KMS-11 (cell line): Measurements from ENCODE around the gene SHB.

Experiments used
- H2AFZ ChIP-seq: fragments of 200-600 bp; sonication (generic); 2 replicates; pipeline ENCODE4 v1.6.1; 2016; ENCODE audit warnings: antibody characterized with exemption, mixed run types, low read depth
- H3K27ac ChIP-seq: fragments of 200-600 bp; sonication (generic); 2 replicates; pipeline ENCODE4 v1.6.1; 2016; ENCODE audit warnings: mild to moderate bottlenecking, mixed run types
- H3K27me3 ChIP-seq: fragments of 200-600 bp; sonication (generic); 2 replicates; pipeline ENCODE4 v1.6.1; 2017; ENCODE audit warnings: mild to moderate bottlenecking, low read depth, mixed run types, moderate library complexity; ENCODE audit not compliant: insufficient read depth
- H3K36me3 ChIP-seq: fragments of 200-600 bp; sonication (generic); 2 replicates; pipeline ENCODE4 v1.6.1; 2017; ENCODE audit warnings: mild to moderate bottlenecking, mixed run types; ENCODE audit not compliant: insufficient read depth
- H3K4me1 ChIP-seq: fragments of 200-600 bp; sonication (generic); 2 replicates; pipeline ENCODE4 v1.6.1; 2016; ENCODE audit warnings: mild to moderate bottlenecking, low read depth, mixed run types; ENCODE audit not compliant: poor library complexity, severe bottlenecking
- H3K4me2 ChIP-seq: fragments of 200-600 bp; sonication (generic); 2 replicates; pipeline ENCODE4 v1.7.0; 2016; ENCODE audit warnings: mild to moderate bottlenecking, mixed run types
- H3K4me3 ChIP-seq: fragments of 200-600 bp; sonication (generic); IDR thresholded peaks from 2 replicates; pipeline ENCODE4 v1.6.1; 2017; ENCODE audit warnings: low read depth, low read length, mixed read lengths; ENCODE audit not compliant: insufficient read depth
- H3K79me2 ChIP-seq: fragments of 200-600 bp; sonication (generic); 2 replicates; pipeline ENCODE4 v1.6.1; 2016; ENCODE audit warnings: low read depth, mixed run types; ENCODE audit not compliant: insufficient read depth
- H3K9ac ChIP-seq: fragments of 200-600 bp; sonication (generic); 2 replicates; pipeline ENCODE4 v1.6.1; 2016; ENCODE audit warnings: mild to moderate bottlenecking, mixed run types
- H4K20me1 ChIP-seq: fragments of 200-600 bp; sonication (generic); 2 replicates; pipeline ENCODE4 v1.6.1; 2016; ENCODE audit warnings: mild to moderate bottlenecking, mixed run types; ENCODE audit not compliant: insufficient read depth
- TF ChIP-seq, protein P1 (sequence below): fragments of 200-600 bp; sonication (generic); conservative IDR thresholded peaks from 2 replicates; pipeline ENCODE4 v1.6.1; 2017; ENCODE audit warnings: low read depth, mild to moderate bottlenecking, antibody characterized with exemption, low read length, moderate library complexity, mixed read lengths

Gene SHB

DNA sequence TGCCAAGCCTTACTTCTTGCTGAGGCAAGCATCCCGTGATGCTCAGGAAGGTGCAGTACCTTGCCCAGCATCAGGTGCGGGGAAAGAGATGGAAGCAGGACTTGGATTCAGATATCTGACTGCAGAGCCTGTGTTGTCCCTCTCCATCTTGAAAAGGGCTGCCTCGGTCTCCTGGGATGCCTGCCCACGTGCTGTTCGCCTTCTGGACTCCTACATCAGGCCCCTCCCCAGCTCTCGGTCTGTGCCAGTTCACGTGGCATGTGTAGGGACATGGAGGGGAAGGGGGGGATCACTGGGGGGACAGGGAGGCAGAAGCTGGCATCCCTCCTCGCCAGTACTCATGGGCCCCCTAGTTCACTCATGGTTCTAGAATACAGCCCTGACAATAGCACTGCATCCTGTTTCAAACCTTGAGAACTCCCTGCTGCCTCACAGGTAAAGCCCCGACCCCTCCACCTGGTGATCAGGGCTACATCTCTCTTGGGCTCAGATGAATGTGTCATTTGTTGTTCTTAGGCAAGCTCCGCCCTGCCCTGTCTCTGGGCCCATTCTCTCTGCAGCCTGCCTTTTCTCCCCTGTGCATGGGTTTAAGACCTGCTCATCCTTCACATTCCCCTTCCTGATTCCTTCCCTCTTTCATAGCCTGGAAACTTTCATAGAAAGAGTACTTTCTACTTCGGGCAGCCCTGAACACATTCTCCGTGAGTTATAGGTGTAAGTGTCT, 126.2 kb downstream of the SHB start:
- H3K27me3 ChIP-seq, result no peaks in the 10 kb centered on the region
- H3K9ac ChIP-seq, result no peak overlapping the region
- no peak overlapping the region for H2AFZ ChIP-seq
- no peak overlapping the region for H3K27ac ChIP-seq
- no peaks in the 10 kb centered on the region for H3K36me3 ChIP-seq
- TF ChIP-seq, protein P1, sequence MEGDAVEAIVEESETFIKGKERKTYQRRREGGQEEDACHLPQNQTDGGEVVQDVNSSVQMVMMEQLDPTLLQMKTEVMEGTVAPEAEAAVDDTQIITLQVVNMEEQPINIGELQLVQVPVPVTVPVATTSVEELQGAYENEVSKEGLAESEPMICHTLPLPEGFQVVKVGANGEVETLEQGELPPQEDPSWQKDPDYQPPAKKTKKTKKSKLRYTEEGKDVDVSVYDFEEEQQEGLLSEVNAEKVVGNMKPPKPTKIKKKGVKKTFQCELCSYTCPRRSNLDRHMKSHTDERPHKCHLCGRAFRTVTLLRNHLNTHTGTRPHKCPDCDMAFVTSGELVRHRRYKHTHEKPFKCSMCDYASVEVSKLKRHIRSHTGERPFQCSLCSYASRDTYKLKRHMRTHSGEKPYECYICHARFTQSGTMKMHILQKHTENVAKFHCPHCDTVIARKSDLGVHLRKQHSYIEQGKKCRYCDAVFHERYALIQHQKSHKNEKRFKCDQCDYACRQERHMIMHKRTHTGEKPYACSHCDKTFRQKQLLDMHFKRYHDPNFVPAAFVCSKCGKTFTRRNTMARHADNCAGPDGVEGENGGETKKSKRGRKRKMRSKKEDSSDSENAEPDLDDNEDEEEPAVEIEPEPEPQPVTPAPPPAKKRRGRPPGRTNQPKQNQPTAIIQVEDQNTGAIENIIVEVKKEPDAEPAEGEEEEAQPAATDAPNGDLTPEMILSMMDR, result no peak
- no peaks in the 10 kb centered on the region for H3K79me2 ChIP-seq
- no peaks in the 10 kb centered on the region for H3K4me1 ChIP-seq
- H3K4me2 ChIP-seq, result no peak overlapping the region
- no peaks in the 10 kb centered on the region for H4K20me1 ChIP-seq
- no peak overlapping the region for H3K4me3 ChIP-seq

DNA sequence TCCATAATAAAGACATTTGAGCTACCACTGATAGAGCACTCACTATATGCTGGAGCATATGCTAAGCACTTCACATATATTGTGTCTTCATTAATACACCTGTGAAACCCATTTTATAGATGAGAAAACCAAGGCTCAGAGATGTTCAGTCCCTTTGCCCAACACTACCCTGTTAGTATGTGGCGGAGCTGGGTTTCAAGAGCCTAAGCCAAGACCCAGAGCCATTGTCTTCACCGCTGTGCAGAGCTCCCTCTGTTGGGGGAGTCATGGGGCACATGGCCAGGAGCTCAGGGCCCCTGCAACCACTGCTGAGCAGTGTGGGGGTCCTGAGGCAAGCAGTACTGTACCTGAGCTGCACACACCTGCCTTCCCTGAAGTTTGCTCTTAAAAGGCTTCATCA, 127.8 kb downstream of the SHB start:
- no peaks in the 10 kb centered on the region for H3K4me1 ChIP-seq
- H3K27ac ChIP-seq, result no peak overlapping the region

DNA sequence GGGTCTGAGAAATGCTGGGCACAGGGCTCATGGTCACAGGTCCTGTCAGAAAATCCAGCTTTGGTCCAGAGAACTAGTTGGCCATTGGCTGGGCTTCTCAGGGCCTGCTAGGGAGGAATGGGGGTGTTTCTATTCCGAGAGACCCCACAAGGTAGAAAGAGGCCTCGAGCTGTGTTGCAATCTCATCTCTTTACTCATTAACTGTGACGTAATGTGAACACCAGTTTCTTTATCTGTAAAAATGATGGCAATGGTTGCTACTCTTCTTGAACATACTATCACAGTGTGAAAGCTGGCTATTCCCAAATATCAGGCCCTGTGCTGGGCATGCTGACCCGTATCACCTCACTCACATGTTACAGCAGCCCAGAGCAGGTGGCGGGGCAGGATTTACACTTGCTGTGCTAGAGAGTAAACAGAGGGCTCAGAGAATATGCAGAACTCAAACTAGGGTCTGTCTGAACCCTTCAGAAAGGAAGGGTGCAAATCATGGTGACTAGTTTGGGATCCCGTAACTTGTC, 129.4 kb downstream of the SHB start:
- no peaks in the 10 kb centered on the region for H3K4me1 ChIP-seq

More for the DNA sequence above, 127.8 kb downstream of the SHB start:
- Histone ChIP-seq H4K20me1 (no peaks in the 10 kb centered on the region), H3K4me3 (no peak overlapping the region), H3K79me2 (no peaks in the 10 kb centered on the region), H3K27me3 (no peaks in the 10 kb centered on the region), H2AFZ (no peak overlapping the region), H3K9ac (no peak overlapping the region), H3K36me3 (no peaks in the 10 kb centered on the region), H3K4me2 (no peak overlapping the region)
- TF ChIP-seq, protein P1, result no peak

DNA sequence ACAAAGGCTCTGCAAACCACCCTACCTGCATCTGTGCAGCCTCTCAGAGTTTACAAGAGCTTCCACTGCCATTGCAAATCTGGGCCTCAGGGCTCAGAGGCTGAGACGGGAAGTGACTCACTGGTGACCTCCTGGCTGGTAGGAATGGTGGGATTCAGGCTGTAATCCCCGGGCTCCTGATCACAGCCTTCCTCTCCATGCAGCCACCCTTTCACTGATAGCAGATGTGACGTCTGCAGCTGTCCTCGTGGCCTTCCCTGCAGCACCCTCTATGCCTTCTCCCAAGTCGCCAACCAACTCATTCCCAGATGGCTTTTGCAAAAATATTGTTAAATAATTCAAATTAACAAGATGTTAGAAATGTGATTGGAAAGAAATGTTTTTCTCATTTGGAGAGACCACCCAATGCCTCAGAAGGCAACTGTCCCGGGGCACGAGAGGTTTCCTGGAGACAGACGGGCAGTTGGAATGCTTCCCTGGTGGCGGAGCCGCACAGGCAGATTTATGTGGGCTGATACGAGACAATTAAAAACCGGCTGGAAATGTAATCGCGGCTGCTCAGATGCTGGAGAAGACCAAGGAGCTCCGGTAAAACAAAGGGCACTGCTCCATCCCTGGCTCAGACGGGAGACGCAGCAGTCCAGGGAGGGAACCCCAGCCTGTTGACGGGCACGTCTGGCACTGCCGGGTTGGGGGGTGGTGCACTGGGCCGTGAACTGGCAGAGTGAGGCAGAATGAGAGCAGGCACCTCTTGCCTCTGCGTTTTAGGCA, 130.7 kb downstream of the SHB start:
- no peaks in the 10 kb centered on the region for H3K36me3 ChIP-seq
- H3K4me2 ChIP-seq, result no peak overlapping the region
- H2AFZ ChIP-seq, result no peak overlapping the region
- no peaks in the 10 kb centered on the region for H3K27me3 ChIP-seq
- H3K27ac ChIP-seq, result no peak overlapping the region
- H3K9ac ChIP-seq, result no peak overlapping the region
- H3K79me2 ChIP-seq, result no peaks in the 10 kb centered on the region
- no peaks in the 10 kb centered on the region for H4K20me1 ChIP-seq
- H3K4me1 ChIP-seq, result no peaks in the 10 kb centered on the region
- TF ChIP-seq, protein P1, result no peak
- no peak overlapping the region for H3K4me3 ChIP-seq

More for the DNA sequence above, 129.4 kb downstream of the SHB start:
- H3K4me3 ChIP-seq, result no peak overlapping the region
- H3K27me3 ChIP-seq, result no peaks in the 10 kb centered on the region
- no peaks in the 10 kb centered on the region for H3K79me2 ChIP-seq
- TF ChIP-seq, protein P1, result no peak
- H2AFZ ChIP-seq, result no peak overlapping the region
- H3K4me2 ChIP-seq, result no peak overlapping the region
- H3K36me3 ChIP-seq, result no peaks in the 10 kb centered on the region
- H4K20me1 ChIP-seq, result no peaks in the 10 kb centered on the region
- H3K9ac ChIP-seq, result no peak overlapping the region
- H3K27ac ChIP-seq, result no peak overlapping the region
